Breast epithelium (tissue), 3 donors: ENCODE results near the gene WDR86.

ENCODE experiments used
- CTCF ChIP-seq, 3 donors: fragments of 450-650 bp; IDR thresholded peaks; one replicate each; pipeline ENCODE4 v1.5.1; 2016 to 2017; ENCODE audit warnings: antibody characterized with exemption in 3 of 3, mild to moderate bottlenecking in 3 of 3, moderate library complexity in 3 of 3
- POLR2A ChIP-seq: fragments of 450-650 bp; IDR thresholded peaks from one replicate; pipeline ENCODE4 v1.6.1; 2016; ENCODE audit warnings: antibody characterized with exemption, mild to moderate bottlenecking, moderate library complexity
- POLR2AphosphoS5 ChIP-seq, 3 donors: sonication (generic); formaldehyde crosslinking; IDR thresholded peaks; one replicate each; pipeline ENCODE4 v1.6.1; 2017; ENCODE audit warnings: antibody characterized with exemption in 3 of 3

- no peak for TF ChIP-seq CTCF (IDR thresholded peaks at IDR 0.05)
- no peak for TF ChIP-seq POLR2AphosphoS5 (IDR thresholded peaks at IDR 0.05)
- TF ChIP-seq POLR2A = no peak
These were observed 45.2 kb upstream of the WDR86 start for GRCh38 chr7:151454932-151455530.
